GM21576 (cell line): ENCODE measurements around the gene RLF.

ENCODE experiments used
- ATAC-seq: cut with Tn5 transposase; IDR thresholded peaks from one replicate; pipeline ENCODE4 v1.9.1; 2021; ENCODE audit warnings: mild to moderate bottlenecking, moderate library complexity; ENCODE audit not compliant: unreplicated experiment

The RLF gene

GRCh38 chr1:40239626-40240025 is 78.4 kb downstream of the RLF start:
- ATAC-seq, result no peak

- ATAC-seq, result no peak
Observed at GRCh38 chr1:40240390-40240789, 79.2 kb downstream of the RLF start.

GRCh38 chr1:40241362-40241761 is 80.2 kb downstream of the RLF start:
- peak; percentile 21 for ATAC-seq

- ATAC-seq, result no peak
Observed at GRCh38 chr1:40243351-40243750, 82.2 kb downstream of the RLF start.

- no peak for ATAC-seq
Observed at GRCh38 chr1:40244138-40244744, 83.1 kb downstream of the RLF start.

GRCh38 chr1:40245686-40246085 is 84.5 kb downstream of the RLF start:
- ATAC-seq, result no peak

- no peak for ATAC-seq
Observed at GRCh38 chr1:40247655-40248054, 86.5 kb downstream of the RLF start, which contains the start of gene TMCO2. Gene TMCO2, plus strand, starts transcription at chr1:40247937. Its CDS starts 57 bp downstream, at chr1:40247994.

- no peak for ATAC-seq
Observed at GRCh38 chr1:40248412-40248811, 87.2 kb downstream of the RLF start.

GRCh38 chr1:40251456-40251855 is 90.3 kb downstream of the RLF start:
- no peak for ATAC-seq

GRCh38 chr1:40252601-40253000 is 91.4 kb downstream of the RLF start:
- ATAC-seq, result no peak

GRCh38 chr1:40255231-40255630 is 94.0 kb downstream of the RLF start:
- ATAC-seq, result no peak

GRCh38 chr1:40256401-40257084 is 95.4 kb downstream of the RLF start:
- ATAC-seq, result no peak

GRCh38 chr1:40257313-40257687 is 96.1 kb downstream of the RLF start:
- peak; percentile 3 for ATAC-seq

GRCh38 chr1:40257688-40258444 is 96.7 kb downstream of the RLF start, which contains the start of gene ZMPSTE24:
Gene ZMPSTE24, plus strand, starts transcription at chr1:40258236. Its CDS starts 36 bp downstream, at chr1:40258272.
- ATAC-seq, result peak; percentile 85

- ATAC-seq, result no peak
Observed at GRCh38 chr1:40258445-40258769, 97.2 kb downstream of the RLF start.

GRCh38 chr1:40264354-40264781 is 103.2 kb downstream of the RLF start:
- ATAC-seq, result no peak

GRCh38 chr1:40265298-40265697 is 104.1 kb downstream of the RLF start:
- ATAC-seq, result no peak

GRCh38 chr1:40265919-40266318 is 104.7 kb downstream of the RLF start:
- no peak for ATAC-seq

GRCh38 chr1:40266786-40267535 is 105.8 kb downstream of the RLF start:
- no peak for ATAC-seq

- ATAC-seq, result no peak
Observed at GRCh38 chr1:40267767-40268187, 106.6 kb downstream of the RLF start.

- ATAC-seq, result no peak
Observed at GRCh38 chr1:40268211-40268610, 107.0 kb downstream of the RLF start.
